ENCODE data around the gene MUC2.

Gene MUC2

GRCh38 chr11:1074244-1075221 lies at the start of gene MUC2:
Gene MUC2, plus strand, starts transcription at chr11:1074874.
- no peak for DNase-seq

- no peak for DNase-seq
Measured at GRCh38 chr11:1025410-1026162, 49.1 kb upstream of the MUC2 start.

GRCh38 chr11:1026163-1026450 lies 48.6 kb upstream of the MUC2 start:
- no peak for DNase-seq

GRCh38 chr11:1026641-1027482 lies 47.8 kb upstream of the MUC2 start:
- DNase-seq, result no peak

DNA sequence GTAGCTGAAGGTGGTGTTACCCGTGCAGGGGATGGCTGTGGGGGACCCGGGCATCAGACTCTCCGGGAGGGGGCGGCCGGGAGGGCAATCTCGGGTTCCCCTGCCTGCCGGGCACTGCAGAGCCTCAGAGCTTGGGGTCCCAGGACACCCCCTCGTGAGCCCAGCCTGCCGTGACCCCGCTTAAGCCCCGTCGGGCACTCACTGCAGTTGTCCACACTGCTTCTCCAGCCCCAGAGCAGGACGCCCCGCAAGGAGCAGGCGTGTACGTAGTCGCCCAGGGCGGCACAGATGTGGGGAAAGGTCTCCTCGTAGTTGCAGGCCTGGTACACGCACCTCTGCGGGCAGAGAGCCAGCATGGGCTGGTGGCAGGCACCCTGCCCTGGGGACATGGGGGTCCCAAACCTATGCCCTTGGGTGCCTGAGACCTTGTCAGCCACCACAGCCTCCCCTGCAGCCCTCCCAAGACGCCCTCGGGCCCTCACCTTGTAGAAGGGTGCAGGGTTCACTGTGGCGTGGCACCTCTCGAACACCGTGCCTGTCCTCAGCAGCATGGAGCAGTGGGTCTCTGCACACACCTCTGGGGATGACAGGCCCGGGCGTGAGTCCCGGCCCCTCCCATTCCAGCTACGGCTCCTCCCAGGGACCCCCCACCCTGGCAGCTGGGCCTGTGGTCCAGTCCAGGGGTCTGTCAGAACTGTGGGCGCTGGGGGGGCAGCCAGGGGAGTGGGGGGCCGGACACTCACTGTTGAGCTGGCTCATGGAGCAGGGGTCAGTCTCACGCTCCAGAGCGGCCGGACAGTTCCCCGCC lies 47.0 kb upstream of the MUC2 start:
- DNase-seq, result no peak

DNA sequence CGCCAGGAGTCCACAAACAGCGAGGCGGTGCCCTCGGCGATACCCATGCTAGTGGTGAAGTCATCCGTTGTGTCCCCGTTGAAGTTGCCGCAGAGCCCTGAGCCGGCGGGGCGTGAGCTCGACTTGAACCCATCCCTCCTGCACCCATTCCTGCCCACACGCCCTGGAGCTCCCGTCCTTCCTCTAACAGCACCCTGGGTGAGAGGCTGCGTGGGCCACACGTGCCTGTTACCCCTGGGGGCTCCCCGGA lies 46.5 kb upstream of the MUC2 start:
- DNase-seq, result no peak

- DNase-seq, result no peak
Measured at GRCh38 chr11:1028616-1029015, 46.1 kb upstream of the MUC2 start.

GRCh38 chr11:1029051-1029450 lies 45.6 kb upstream of the MUC2 start:
- DNase-seq, result no peak

GRCh38 chr11:1029654-1030053 lies 45.0 kb upstream of the MUC2 start:
- DNase-seq, result no peak

DNA sequence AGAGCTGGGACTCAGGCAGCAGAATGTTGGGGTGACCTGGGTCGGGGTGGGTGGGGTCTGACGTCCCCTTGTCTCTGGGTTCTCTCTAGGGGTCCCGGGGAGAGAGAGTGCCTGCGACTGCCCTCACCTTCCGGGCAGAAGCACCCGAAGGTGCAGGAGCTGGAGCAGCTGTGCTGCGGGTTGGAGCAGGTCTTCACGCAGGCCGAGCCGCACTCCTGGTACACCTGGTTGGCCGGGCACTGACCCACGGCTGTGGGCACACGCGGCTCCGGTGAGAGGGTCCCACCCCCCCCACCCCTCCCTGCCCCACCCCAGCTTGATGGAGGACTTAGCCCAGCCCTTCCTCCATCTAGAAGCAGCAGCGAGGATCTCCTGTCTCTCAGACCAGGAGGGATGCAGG lies 44.6 kb upstream of the MUC2 start:
- DNase-seq, result no peak

- DNase-seq, result no peak
Measured at GRCh38 chr11:1030556-1030955, 44.1 kb upstream of the MUC2 start.

DNA sequence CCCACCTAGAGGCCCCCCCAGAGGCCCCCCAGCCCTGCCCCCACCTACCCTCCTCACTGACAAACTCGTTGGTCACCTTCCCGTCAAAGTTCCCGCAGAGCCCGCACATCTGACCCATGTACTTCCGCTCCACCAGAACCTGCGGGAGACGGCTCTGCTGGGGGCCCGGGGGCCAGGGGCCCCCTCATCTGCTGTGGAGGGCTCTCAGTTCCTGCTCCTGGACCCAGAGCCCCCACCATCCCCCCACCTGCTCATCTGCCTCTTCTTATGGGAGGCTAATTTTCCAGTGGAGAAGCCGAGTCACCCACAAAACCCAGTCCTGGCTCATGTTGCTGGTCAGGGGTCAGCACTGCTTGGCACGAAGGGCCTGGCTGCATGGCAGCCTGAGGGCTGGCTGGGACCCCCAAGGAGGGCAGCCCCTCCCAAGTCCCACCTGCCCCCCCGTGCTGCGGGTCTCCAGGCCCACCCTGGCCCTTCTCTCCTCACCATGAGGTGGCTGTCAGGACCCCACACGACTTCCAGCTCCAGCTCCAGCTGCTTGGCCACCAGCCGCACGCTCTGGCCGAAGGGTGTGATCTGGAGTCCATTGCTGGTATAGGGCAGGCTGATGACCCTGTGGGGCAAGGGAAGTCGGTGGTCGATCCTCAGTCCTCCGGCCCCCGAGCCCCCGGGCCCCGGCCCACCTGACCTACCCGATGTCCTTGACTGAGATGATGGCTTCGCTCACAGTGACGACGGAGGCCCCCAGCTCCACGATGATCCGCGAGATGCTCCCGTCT lies 43.4 kb upstream of the MUC2 start:
- no peak for DNase-seq

DNA sequence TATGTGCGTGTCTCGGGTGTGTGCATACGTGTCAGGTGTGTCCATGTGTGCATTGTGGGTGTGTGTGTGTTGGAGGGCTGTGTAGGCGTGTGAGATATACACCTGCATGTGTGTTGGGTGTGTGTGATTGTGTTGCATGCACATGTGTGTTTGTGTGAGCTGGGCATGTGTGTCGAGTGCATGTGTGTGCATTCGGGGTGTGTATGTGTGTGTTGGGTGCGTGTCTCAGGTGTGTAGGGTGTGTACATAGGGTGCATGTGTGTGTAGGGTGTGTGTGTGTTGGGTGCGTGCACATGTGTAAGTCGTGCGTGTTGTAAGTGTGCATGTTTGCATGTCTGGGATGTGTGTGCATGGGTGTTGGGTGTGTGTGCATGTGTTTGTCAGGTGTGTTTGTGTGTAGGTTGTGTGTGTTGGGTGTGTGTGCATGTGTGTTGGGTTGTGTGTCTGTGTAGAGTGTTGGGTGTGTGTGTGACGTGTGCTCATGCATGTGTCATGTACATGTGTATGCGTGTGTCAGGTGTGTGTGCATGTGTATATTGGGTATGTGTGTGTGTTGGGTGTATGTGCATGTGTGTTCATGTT lies 42.3 kb upstream of the MUC2 start:
- no peak for DNase-seq

DNA sequence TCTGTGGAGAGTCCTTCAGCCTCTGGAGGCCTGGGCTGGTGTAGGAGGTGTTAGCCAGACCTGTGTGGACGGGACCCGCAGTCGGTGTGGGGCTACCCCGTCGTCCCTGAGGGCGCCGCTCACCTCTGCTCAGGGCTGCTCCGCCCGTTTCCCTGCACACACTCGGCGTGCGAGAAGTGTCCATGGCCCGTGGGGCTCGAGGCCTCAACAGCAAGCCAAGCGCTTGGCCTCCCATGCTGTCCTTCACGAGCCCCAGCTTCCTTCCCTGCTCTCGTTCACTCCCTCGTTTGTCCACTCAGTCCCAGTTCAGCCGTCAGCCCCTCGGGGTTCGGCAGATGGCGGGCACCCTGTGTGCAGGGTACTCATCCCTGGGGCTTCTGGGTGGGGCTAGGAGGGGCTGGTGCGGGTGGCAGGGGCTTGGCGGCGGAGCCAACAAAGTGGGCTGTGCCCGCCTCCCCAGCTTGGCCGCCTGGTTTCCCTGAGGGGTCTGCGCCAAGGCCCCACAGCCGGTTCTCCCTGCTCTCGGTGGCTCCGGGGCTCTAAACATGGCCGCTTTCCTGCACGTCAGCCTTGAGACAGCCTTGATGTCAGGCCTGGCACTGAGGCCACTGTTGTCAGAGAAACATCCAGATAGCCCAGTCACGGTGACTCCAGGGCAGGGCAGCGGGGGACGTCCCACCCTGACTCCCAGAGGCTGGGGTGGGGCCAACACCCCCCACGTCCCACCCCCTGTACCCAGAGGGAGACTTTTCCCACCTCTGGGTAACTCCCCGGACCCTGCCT lies 41.5 kb upstream of the MUC2 start:
- no peak for DNase-seq

- DNase-seq, result no peak
Measured at GRCh38 chr11:1034001-1034400, 40.7 kb upstream of the MUC2 start.

DNA sequence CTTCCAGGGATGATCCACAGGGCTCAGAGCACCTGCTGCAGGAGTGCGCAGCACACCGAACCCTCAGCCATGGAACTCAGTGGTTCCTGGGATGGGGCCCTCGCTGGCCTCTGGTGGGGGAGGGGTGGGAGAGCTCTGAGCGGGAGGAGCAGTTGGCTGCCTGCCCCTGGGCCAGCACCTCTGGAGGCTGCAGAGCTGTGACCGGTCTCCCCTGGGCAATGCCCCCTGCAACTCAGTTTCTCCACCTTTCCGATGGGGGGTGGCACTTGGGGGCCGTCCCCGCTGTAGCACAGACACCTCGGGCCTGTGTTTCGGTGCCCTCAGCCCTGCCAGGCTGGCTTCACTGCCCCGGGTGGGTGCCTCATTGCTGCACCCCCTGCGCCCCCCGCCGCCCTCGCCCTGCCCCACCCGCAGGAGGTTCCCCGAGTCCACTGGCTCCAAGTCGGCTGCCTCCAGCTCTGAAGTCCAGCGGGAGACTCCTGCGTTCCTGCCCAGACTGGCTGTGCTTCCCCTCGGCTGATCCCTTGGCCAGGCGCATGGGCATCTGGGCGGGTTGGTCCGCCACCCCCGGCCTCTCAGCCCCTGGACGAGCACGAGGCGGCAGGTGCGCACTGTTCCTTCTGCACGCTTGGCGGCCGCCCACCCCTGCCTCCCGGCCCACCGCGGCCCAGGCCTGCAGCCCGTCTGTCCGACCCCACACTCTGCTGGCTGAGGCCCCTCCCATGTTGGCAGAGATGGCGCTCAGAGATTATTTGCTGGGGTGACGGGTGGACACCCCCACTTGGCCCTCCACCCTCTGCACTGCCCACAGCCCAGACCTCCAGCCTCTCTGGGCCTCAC lies 40.0 kb upstream of the MUC2 start:
- DNase-seq, result no peak

DNA sequence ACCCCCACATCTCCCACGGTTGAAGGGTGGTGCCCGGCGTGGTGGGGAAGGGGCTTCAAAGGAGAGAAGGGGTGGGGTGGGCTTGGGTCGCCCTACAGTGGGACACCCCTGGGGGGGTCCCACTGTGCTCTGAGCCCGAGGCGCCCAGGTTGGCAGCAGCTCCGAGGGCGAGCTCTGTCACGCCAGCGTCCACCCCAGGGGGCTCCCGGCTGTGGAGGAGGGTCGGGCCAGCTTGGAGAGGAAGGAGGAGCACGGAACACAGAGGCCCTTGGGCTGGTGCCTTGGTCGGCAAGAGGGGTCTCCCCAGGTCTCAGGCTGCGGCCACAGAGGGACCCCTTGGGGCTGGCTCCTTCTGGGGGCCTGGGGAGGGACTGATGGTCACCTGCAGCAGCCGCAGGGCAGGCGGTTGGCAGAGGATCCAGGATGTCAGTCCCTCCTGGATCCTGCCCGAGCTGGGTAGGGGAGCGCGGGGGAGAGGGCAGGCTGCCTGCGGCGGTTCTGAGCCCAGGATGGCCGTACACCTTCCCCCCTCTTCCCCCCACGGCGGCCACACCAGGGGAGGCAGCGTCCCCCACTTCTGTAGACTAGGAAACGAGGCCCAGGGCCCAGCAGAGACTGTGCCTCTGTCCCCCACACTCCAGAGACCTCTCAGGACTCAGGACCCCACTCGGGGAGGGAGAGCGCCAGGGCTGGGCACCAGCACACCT lies 38.9 kb upstream of the MUC2 start:
- DNase-seq, result no peak

GRCh38 chr11:1036303-1036923 lies 38.3 kb upstream of the MUC2 start, which contains the start of gene MUC6:
Gene MUC6, minus strand, starts transcription at chr11:1036718. Its CDS starts 63 bp downstream, at chr11:1036655.
- no peak for DNase-seq

DNA sequence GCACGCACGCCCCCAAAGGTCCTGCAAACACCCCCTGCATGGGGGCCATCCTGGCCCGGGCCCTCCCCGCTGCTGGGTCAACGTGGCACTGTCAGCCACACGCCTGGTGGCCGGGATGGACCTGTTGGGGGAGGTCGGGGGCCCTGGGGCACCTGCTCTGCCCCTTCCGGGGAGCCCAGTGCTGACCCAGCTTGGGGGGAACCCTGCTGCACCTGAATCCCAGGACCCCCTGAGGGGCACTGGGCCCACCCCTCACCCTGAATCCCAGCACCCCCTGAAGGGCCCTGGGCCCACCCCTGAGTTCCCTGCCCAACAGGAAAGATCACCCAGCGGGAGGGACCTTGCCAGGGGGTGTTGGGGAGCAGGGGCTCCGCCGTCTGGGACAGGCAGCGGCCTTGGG lies 37.7 kb upstream of the MUC2 start:
- no peak for DNase-seq

Measured in NCI-H774 (cell line).